Activated CD8-positive, alpha-beta memory T cell treated with anti-CD3 and anti-CD28 coated beads, Interleukin-2, amount 50 U/mL, for 1 hour (primary cell): ENCODE results near the gene SH2D7.
A peak's percentile ranks its signal among the peaks of the same experiment; 100 is the strongest.

Experiments
- DNase-seq: peaks from one replicate; pipeline ENCODE4 v3.0.0-alpha.2; 2020; ENCODE audit errors: extremely low read depth

Gene SH2D7

DNA sequence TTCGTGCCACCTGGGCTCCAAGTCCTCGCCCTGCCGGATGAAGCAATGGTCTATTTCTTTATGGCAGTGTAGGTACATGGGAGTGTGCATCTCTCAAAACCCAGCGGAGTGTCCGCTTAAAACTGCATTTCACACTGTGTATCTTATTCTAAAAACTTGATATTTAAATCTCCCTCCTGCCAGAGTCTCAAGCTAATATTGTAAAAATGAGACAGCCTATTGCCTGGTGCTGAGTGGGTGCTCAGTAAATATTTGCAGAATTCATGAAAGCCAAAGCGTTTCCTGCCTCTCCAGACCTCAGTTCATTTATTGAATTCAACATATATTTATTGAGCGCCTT lies 14.5 kb upstream of the SH2D7 start:
- no peak for DNase-seq

DNA sequence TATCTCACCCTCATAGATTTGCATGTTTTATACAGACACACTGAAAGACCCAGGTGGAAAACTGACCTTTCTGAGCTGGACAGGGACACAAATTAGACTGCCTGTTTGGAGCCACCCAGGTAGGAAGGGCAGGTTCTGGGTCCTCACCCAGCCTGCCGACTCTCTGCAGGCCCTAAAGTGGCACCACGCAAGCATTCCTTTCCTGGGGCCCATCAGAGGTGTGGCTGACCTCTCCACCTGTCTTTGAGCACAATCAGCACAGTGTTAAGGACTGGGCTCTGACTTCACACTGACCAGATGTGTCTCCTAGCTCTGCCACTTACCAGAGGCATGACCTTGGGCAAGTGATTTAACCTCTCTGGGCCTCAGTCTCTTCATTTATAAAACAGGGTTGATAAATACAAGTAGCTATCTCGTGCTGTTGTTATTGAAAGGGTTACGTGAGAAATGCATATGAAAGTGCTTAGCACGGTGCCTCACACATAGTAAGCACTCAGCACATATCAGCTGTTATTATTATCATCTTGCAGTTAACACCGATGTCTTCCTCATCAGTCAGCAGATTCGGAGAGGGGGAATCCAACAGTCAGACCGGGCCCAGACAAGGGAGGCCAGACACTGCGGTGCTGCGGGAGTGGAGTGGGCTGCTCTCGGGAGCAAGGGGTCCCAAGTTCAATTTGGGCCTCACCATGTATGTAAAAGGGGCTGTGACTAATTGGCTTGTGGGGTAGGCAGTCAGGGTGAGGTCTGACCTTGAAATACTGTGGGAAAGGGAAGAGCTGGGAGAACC lies 12.9 kb upstream of the SH2D7 start:
- DNase-seq, result no peak

DNA sequence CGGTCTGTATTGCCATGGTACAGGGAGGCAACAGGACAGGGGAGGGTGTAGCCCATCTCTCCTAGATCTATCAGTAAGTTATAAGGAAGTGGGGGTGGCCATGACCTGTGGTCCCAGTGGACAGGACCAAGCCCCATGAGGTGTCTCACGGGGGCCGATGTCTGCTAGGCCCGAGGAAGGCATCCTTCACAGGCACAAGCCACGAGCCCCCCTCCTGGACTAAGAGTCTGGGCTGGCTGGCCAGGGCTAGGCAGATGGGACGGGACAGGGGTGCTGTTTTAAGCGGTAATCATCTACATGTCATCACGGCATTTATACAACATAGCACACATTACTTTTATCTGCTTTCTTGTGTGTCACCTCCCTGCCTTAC lies 12.3 kb upstream of the SH2D7 start:
- DNase-seq, result no peak

- DNase-seq, result no peak
These were observed 10.1 kb upstream of the SH2D7 start for GRCh38 chr15:78082106-78082742.

DNA sequence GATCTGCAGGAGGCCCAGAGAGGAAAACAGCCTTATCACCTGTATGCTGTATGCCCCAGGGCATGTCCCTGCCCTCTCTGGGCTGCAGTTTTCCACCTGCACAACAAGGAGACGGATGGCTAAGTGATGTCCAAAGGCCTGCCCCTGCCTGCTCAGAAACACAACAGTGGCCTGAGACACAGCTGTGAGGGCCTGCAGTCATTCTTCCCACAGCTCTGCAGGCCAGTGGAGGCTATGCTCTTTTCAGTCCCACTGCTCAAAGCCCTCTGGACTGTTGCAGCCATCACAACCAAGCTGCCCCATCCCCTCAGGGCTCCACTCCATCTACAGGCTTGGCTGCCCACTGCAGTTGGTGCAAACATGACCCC lies 9.6 kb upstream of the SH2D7 start:
- no peak for DNase-seq

DNA sequence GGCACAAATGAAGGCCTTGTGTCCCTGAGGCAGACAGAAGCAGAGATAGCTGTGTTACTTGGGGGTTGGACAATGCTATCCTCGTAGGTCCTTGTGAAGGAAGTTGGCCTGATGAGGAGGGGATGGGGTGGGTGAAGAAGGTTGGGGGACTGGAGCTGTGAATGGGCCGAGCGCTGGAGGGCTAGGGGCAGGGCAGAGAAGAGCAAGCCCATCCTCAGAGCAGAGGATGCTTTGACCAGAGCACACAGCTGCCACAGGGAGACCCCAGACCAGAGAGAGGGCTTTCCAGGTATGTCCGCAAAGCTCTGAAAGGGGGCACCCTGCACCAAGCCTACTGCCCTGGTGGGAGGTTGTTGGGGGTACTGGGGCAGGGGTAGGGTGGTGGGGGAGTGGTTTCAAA lies 9.2 kb upstream of the SH2D7 start:
- no peak for DNase-seq

DNA sequence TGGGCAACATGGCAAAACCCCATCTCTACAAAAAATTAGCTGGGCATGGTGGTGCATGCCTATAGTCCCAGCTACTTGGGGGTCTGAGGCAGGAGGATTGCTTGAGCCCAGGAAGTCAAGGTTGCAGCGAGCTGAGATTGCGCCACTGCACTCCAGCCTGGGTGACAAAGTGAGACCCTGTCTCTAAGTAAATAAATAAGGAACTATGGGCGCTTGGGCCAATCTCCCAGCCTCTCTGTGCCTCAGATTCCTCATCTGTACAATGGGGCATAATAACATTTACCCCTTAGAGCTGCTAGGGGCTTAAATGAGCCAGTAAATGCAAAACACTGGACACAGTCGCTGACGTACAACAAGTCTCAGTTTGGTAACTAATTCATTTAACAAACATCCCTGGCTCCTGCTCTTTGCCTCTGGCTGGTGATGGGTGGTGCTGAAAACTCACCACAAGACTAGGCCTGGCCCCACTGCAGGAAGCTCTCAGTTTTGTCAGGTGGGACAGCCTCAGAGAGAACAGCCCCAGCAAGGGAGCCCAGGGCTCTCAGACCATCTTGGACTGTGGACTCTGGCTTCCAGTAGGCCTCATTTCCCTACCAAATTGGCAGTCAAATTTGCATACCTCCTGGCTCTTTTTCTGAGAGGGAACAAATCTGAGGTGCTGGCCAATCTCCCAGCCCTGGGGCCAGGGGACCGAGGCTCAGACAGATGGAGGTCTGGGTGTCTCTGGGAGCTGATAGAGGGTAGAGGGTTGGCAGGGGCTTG lies 8.5 kb upstream of the SH2D7 start:
- DNase-seq, result no peak

- DNase-seq, result no peak
These were observed 8.0 kb upstream of the SH2D7 start for GRCh38 chr15:78084449-78084750.

DNA sequence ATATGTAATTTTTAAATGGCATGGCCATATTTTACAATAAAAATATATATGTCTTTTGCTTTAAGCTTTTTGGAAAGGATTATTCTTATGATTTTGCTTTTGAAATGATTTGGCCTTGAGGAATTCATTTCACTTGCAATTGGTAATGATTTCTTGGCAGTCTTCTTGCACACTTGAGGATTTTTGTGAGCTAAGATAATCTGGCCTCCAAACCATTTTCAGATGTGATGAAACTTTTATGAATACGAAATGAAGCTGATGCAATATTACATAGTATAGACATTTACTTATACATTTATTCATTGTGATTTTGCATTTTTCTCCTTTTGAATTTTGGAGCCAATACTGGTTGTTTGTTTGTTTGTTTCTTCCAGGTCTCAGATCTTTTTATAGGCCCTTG lies 6.4 kb upstream of the SH2D7 start:
- DNase-seq, result no peak

GRCh38 chr15:78087951-78088772 lies 4.2 kb upstream of the SH2D7 start:
- no peak for DNase-seq

DNA sequence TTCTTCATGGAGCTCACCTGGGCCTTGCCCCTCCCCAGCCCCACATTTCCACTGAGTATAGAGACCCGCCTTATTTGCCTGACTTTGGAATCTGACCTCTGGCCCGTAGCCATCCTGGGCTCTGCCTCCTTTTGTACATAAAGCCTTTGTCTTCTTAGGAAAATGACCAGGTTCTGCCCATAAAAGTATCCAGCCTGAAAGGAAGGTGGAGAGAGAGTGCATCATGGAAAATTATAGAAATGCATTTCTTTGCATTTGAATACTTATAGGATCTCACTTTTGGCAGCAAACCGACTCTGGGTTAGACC lies 3.6 kb upstream of the SH2D7 start:
- no peak for DNase-seq

- DNase-seq, result no peak
These were observed 1.8 kb upstream of the SH2D7 start for GRCh38 chr15:78090422-78091063.

DNA sequence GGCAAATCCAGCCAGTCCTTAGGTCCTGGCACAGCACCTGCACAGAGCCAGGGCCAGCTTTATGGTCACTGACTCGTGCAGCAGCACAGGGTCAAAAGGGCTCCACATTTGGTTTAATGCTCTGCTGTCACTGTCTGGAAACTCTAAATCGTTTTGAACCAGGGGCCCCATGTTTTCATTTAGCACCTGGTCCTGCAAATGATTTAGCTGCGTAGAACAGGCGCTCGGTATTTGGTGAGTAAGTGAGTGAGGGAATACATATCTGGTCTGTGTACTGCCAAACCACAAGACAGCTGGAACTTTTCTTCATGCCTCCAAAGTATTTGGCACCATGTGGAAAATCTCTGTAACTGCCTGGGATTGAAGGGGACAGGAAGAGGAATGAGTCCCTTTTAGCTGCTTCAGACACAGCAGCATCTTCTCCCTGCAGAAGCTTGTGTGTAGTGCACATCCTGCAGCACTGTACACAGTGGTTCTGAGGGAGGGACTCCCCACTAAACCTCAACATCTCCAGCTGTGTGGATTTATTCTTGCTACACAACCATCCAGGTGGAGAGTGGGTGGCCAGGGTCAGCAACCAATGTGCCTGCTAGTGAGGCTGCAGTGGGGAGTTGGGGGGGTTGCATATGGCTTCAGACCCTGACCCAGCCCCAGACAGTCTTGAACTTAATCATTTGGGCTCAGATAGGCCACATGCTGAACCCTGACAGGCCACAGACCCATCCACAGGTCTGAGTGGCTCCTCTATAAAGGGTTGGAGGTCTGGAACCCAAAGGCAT lies 1.1 kb downstream of the SH2D7 start:
- DNase-seq, result no peak

DNA sequence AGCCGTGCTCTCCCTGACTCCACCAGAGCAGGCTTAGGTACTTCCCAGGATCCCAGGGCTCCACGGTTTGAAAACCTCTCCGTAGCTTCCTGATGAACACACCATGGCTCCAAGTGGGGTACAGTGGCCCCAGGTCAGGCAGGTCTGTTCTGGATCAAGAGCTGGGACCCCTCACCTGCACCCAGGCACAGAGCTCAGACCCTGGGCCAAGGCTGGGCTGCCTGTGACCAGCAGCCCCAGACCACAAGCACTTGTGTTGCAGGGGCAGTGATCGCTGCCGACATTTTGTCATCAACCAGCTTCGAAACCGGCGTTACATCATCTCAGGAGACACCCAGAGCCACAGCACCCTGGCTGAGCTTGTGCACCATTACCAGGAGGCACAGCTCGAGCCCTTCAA lies 5.3 kb downstream of the SH2D7 start:
- no peak for DNase-seq

DNA sequence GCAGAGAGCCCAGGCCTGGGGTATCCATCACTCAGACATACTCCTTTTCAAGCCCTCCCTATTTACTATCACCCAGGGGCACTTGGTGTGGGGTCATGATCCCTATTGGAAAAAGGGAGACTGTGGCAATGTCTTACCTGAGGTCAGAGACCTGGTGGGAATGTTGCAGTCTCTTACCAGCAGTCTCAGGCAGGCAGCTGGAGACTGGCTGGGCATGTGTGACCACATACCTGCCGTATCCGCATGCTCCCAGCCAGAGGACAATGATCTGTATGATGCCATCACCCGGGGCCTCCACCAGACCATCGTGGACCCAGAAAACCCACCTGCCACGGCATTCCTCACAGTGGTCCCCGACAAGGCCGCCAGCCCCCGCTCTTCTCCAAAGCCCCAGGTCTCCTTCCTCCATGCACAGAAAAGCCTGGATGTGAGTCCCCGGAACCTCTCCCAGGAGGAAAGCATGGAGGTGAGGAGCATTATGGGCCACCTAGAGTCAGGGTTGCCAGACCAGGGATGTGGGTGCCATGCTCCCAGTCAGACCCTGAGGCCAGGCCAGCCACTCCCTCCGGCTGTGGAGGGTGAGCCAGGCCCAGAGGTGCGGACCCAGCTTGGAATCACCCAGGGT lies 5.9 kb downstream of the SH2D7 start:
- no peak for DNase-seq

DNA sequence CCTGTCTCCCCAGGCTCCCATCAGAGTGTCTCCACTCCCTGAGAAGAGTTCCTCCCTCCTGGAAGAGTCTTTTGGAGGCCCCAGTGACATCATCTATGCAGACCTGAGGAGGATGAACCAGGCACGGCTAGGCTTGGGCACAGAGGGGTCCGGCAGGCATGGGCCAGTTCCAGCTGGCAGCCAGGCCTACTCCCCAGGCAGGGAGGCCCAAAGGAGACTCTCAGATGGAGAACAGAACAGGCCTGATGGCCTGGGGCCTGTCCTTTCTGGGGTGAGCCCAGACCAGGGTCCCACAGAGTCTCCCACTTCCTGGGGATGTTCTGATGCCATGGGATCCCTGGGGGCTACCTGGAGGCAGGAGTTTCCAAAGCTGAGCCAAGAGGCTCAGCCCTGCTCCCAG lies 8.5 kb downstream of the SH2D7 start:
- DNase-seq, result no peak

GRCh38 chr15:78101423-78102105 lies 9.2 kb downstream of the SH2D7 start:
- no peak for DNase-seq

GRCh38 chr15:78102211-78102610 lies 9.8 kb downstream of the SH2D7 start:
- no peak for DNase-seq

- DNase-seq, result no peak
These were observed 10.4 kb downstream of the SH2D7 start for GRCh38 chr15:78102741-78103140.

- peak; percentile 20 for DNase-seq
These were observed 11.2 kb downstream of the SH2D7 start for GRCh38 chr15:78103406-78104118.
